Neutrophil (primary cell): ENCODE measurements around the gene HBE1.

ENCODE experiments used
- H3K27ac ChIP-seq: fragments of 200-600 bp; sonication (generic); 2 replicates; pipeline ENCODE4 v1.5.1; 2016; ENCODE audit warnings: mild to moderate bottlenecking, moderate library complexity
- H3K27me3 ChIP-seq: fragments of 200-600 bp; sonication (generic); 2 replicates; pipeline ENCODE4 v1.6.0; 2016; ENCODE audit warnings: mild to moderate bottlenecking
- H3K36me3 ChIP-seq: fragments of 200-600 bp; sonication (generic); 2 replicates; pipeline ENCODE4 v1.5.1; 2017
- H3K4me1 ChIP-seq, 2 experiments: fragments of 200-600 bp in 1 of 2; sonication (generic) in 1 of 2; 1 replicate in 1 of 2; 2 replicates in 1 of 2; pipeline versions ENCODE4 v1.5.1 to v1.6.1; 2013 to 2016; ENCODE audit warnings: low read depth in 1 of 2, low read length in 1 of 2, mild to moderate bottlenecking in 1 of 2, moderate library complexity in 1 of 2; ENCODE audit not compliant: control insufficient read depth in 1 of 2, insufficient read depth in 1 of 2
- H3K4me3 ChIP-seq, 2 experiments: fragments of 200-600 bp in 1 of 2; sonication (generic) in 1 of 2; 1 replicate in 1 of 2; 2 replicates in 1 of 2; pipeline ENCODE4 v1.5.1; 2013 to 2016; ENCODE audit warnings: low read depth in 1 of 2, low read length in 1 of 2, mild to moderate bottlenecking in 1 of 2, moderate library complexity in 1 of 2
- H3K9me3 ChIP-seq: fragments of 200-600 bp; sonication (generic); 2 replicates; pipeline ENCODE4 v1.5.1; 2016
- TF ChIP-seq, protein P1 (sequence below): fragments of 200-600 bp; sonication (generic); IDR thresholded peaks from 2 replicates; pipeline ENCODE4 v1.5.1; 2016; ENCODE audit warnings: antibody characterized with exemption

HBE1 gene

DNA sequence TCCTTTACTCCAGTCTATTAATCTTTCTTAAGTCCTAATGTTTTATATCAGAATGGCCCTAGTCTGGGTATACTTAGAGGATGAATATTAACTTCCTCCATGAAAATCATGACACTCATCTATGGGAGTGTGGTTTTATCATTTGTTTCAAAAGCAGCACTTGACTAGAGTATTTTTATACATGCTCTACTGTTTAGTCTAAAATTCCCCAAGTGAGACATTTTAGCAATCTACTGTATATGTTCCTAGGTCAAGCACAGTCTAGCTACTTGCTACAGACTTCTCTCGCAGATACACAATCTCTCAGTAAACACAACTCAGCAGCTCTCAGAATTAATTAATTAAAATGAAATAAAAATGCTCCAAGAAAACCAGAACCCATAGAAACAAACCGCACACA is 39.9 kb downstream of the HBE1 start:
- Histone ChIP-seq H3K36me3 (no peaks in the 10 kb centered on the region), H3K4me3 (no peak overlapping the region), H3K27me3 (no peaks in the 10 kb centered on the region), H3K27ac (no peak overlapping the region), H3K4me1 (no peaks in the 10 kb centered on the region), H3K9me3 (no peaks in the 10 kb centered on the region)
- TF ChIP-seq, protein P1, sequence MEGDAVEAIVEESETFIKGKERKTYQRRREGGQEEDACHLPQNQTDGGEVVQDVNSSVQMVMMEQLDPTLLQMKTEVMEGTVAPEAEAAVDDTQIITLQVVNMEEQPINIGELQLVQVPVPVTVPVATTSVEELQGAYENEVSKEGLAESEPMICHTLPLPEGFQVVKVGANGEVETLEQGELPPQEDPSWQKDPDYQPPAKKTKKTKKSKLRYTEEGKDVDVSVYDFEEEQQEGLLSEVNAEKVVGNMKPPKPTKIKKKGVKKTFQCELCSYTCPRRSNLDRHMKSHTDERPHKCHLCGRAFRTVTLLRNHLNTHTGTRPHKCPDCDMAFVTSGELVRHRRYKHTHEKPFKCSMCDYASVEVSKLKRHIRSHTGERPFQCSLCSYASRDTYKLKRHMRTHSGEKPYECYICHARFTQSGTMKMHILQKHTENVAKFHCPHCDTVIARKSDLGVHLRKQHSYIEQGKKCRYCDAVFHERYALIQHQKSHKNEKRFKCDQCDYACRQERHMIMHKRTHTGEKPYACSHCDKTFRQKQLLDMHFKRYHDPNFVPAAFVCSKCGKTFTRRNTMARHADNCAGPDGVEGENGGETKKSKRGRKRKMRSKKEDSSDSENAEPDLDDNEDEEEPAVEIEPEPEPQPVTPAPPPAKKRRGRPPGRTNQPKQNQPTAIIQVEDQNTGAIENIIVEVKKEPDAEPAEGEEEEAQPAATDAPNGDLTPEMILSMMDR = no peak

DNA sequence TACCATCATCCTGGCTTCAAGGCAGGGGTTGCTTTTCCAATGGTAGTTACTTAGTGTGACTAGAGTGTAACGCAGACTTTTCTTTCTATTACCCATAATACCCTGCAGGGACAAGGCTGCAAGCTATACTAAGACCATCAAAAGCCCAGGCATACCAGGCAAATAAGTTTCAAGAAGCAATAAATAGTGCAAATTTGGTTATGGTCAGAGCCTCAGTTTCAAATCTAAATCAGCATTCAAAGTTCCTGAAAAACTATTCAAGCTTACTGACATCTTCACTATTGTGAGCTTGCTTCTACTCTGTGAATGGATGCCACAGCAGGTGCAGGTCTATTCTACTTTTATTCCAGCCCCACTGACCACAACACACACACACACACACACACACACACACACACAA is 40.4 kb downstream of the HBE1 start:
- Histone ChIP-seq H3K27me3 (no peaks in the 10 kb centered on the region), H3K4me1 (no peaks in the 10 kb centered on the region), H3K36me3 (no peaks in the 10 kb centered on the region), H3K4me3 (no peak overlapping the region), H3K9me3 (no peaks in the 10 kb centered on the region), H3K27ac (no peak overlapping the region)
- TF ChIP-seq, protein P1 = no peak

DNA sequence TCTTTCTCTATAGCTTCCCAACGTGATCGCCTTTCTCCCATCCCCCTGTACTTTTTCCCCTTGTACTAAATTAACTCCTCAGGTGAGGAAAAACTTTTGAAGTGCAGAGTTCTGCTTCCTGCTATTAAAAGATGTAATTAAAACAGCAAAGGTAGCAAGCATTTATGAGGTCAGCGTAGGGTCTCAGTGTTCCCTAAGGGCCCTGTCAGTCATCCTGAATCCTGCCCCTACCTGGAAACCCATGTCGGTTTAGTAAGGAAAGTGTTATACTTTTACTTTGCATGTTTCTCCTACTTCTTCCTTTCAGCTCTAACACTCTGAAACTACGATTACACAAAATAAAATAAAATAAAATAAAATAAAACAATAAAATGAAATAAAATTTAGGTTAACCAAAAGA is 41.6 kb downstream of the HBE1 start:
- no peak overlapping the region for H3K27ac ChIP-seq
- no peak overlapping the region for H3K4me3 ChIP-seq
- no peaks in the 10 kb centered on the region for H3K36me3 ChIP-seq
- H3K4me1 ChIP-seq = no peaks in the 10 kb centered on the region
- TF ChIP-seq, protein P1 = no peak
- H3K27me3 ChIP-seq = no peaks in the 10 kb centered on the region
- no peaks in the 10 kb centered on the region for H3K9me3 ChIP-seq

DNA sequence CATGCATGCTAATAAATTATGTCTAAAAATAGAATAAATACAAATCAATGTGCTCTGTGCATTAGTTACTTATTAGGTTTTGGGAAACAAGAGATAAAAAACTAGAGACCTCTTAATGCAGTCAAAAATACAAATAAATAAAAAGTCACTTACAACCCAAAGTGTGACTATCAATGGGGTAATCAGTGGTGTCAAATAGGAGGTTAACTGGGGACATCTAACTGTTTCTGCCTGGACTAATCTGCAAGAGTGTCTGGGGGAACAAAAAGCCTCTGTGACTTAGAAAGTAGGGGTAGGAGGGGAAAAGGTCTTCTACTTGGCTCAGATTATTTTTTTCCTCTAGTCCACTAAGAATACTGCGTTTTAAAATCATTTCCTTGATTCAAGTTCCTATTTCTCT is 42.1 kb downstream of the HBE1 start:
- H3K36me3 ChIP-seq = no peaks in the 10 kb centered on the region
- H3K4me3 ChIP-seq = no peak overlapping the region
- no peaks in the 10 kb centered on the region for H3K9me3 ChIP-seq
- H3K27ac ChIP-seq = no peak overlapping the region
- TF ChIP-seq, protein P1 = no peak
- no peaks in the 10 kb centered on the region for H3K27me3 ChIP-seq
- no peaks in the 10 kb centered on the region for H3K4me1 ChIP-seq

DNA sequence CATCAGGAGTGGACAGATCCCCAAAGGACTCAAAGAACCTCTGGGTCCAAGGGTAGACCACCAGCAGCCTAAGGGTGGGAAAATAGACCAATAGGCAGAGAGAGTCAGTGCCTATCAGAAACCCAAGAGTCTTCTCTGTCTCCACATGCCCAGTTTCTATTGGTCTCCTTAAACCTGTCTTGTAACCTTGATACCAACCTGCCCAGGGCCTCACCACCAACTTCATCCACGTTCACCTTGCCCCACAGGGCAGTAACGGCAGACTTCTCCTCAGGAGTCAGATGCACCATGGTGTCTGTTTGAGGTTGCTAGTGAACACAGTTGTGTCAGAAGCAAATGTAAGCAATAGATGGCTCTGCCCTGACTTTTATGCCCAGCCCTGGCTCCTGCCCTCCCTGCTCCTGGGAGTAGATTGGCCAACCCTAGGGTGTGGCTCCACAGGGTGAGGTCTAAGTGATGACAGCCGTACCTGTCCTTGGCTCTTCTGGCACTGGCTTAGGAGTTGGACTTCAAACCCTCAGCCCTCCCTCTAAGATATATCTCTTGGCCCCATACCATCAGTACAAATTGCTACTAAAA is 42.9 kb downstream of the HBE1 start, which contains the start of gene HBB:
HBB (minus strand) TSS at position 340 of the 579 bp plus-strand sequence; CDS start at position 290, 50 bp downstream.
- Histone ChIP-seq H3K9me3 (no peaks in the 10 kb centered on the region), H3K36me3 (no peaks in the 10 kb centered on the region), H3K4me3 (no peak within 1 kb of the TSS), H3K4me1 (no peaks in the 10 kb centered on the region), H3K27me3 (no peaks in the 10 kb centered on the region), H3K27ac (no peak within 1 kb of the TSS)
- TF ChIP-seq, protein P1 = no peak
